ENCODE data around the gene LSM7.

DNA sequence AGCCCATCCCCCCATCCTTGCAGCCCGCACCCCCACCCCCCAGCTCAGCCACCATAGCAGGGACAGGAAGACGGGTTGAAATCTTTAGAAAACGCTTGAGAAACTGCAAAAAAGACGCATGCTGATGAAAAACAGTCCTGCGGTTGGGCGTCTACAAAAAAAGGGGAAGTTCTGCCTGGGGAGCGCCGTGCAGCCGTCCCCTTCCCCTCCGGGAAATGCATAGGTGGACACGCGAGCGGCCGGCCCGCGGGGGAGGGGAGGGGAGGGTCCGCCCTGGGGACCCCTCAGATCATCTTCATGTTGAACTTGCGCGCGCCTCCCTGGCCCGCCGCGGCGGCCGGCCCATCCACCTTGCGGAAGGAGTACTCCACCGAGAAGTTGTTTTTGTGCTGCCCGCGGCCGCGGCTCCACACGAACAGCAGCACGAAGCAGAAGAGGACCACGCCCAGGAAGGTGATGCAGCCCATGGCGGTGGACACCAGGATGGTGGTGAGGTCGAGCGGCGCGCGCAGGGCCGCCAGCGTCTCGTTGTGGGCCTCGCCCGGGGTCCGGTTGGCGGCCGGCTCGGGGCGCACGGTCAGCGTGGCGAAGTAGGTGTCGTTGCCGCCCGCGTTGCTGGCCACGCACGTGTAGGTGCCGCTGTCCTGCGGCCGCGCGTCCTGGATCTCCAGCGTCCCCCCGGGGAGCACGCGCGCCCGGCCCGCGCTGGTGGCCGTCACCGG lies 38.5 kb downstream of the LSM7 start:
- no peak for TF ChIP-seq ZNF274 (IDR thresholded peaks at IDR 0.05; ENCODE audit: low read depth, low read length)
- TF ChIP-seq SUZ12 (IDR thresholded peaks at IDR 0.05; ENCODE audit: extremely low read depth, insufficient read depth, insufficient read length) = no peak

All from NT2/D1 (cell line).